GM21367 (cell line): ENCODE results near the gene RXRB.

Experiments
- ATAC-seq: cut with Tn5 transposase; IDR thresholded peaks from one replicate; pipeline ENCODE4 v1.9.1; 2021; ENCODE audit not compliant: unreplicated experiment

Gene RXRB

DNA sequence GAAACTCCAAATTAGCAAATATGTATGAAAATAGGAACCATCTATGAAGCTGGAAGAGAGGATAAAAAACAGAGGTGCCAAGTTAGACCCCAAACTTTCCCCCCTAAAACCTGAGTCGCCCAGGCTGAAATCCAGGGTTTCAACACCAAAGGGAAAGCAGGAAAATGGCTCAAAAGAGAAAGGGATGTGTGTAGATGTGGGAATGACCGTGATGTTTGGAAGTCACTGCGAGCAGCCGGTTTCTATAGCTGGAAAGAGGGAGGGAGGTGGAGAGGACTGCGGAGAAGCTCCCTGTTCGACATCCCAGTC is 12.3 kb upstream of the RXRB start:
- ATAC-seq = no peak

DNA sequence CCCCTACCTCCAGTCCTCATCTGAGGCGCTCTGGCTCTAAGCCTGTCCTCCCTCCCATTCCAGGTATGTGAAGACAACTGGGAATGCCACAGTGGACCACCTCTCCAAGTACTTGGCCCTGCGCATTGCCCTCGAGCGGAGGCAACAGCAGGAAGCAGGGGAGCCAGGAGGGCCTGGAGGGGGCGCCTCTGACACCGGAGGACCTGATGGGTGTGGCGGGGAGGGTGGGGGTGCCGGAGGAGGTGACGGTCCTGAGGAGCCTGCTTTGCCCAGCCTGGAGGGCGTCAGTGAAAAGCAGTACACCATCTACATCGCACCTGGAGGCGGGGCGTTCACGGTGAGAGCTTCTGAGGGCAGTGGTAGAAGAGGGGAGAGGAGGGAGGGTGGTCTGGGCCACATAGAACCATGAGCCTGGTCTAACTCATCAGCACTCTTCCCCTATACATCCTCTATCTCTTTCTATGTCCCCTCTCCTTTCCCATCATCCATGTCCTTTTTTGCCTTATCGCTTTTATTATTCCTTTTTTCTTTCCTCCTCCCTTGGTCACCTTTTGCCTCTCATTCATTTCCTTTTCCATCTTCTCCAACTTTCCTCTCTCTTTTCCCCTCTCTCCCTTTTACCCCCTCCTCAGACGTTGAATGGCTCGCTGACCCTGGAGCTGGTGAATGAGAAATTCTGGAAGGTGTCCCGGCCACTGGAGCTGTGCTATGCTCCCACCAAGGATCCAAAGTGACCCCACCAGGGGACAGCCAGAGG is 11.4 kb upstream of the RXRB start:
- ATAC-seq = no peak

DNA sequence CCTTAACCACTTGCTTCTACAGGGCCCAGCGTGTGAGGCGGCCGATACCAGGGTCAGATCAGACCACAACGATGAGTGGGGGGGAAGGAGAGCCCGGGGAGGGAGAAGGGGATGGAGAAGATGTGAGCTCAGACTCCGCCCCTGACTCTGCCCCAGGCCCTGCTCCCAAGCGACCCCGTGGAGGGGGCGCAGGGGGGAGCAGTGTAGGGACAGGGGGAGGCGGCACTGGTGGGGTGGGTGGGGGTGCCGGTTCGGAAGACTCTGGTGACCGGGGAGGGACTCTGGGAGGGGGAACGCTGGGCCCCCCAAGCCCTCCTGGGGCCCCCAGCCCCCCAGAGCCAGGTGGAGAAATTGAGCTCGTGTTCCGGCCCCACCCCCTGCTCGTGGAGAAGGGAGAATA is 10.7 kb upstream of the RXRB start:
- ATAC-seq = no peak

DNA sequence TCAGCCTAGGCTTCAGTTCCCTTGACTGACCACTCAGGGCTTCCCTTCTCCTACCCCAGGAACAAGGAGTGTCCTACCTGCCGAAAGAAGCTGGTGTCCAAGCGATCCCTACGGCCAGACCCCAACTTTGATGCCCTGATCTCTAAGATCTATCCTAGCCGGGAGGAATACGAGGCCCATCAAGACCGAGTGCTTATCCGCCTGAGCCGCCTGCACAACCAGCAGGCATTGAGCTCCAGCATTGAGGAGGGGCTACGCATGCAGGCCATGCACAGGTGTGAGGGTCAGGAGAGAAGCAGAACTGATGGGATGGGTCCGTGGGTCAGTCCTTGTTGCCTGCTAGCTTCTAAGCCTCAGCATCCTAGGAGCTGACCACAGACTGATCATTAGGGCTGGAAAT is 9.4 kb upstream of the RXRB start:
- no peak for ATAC-seq

DNA sequence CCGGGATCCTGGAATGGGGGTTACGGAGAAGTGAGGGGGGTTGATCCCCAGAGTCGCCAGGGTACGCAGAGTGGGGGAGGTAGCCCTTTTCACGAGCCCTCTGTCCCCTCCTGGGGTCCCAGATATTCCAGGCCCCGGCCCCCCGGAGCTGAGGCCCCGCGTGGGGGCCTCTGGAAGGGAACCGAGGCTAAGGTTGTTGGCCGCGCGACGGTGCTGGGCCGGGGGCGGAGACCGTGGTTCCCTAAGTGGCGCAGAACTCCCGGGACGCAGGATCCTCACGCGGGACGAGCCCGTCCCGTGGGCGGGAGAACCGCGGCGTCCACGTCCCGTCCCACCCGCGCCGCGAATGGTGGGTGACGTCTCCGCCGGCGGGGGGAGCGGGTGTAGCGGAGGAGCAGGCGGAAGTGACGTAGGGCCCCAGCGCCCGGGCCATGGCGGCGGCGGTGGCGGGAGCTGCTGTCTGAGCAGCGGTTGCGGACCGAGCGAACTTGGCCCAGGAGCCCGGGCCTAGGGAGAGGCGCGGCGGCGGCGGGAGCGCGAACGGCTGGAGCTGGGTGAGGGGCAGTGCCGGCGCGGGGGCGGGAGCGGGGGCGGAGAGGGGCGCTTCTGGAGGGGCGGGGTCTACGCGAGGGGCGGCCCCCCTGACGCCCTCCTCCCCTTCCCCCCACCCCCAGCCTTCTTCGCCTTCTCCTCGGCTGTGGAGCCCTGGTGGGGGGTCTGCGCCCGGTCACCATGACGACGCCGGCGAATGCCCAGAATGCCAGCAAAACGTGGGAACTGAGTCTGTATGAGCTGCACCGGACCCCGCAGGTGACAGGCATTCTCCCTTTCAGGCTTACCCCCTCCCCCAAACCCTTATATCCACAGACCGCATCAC is 7.9 kb upstream of the RXRB start, which contains the start of gene RING1:
RING1 (plus strand) TSS at position 410 of the 877 bp plus-strand sequence; CDS start at position 733, 323 bp downstream.
- ATAC-seq = no peak

DNA sequence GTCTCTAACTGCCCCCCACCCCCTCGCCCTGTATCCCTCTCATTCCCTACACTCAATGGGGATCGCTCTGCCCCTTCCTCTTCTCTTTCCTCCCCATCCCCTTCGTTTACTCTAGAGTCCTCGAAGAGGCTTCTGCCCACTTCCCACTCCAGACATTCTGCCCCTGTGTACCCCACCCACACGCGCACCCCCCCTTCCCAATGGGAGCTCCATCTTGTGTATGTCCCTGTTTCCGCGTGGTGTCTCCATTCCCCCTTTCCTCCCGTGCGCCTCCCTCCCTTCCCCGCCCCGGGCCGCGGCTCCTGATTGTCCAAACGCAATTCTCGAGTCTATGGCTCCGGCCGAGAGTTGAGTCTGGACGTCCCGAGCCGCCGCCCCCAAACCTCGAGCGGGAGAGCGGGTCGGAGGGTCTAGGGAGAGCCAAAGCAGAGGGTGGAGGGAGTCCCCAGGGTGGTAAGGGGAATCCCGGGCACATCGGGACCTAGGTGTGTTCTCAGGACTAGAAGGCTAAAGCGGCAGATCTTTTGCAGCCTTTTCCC is 7.2 kb upstream of the RXRB start:
- no peak for ATAC-seq

DNA sequence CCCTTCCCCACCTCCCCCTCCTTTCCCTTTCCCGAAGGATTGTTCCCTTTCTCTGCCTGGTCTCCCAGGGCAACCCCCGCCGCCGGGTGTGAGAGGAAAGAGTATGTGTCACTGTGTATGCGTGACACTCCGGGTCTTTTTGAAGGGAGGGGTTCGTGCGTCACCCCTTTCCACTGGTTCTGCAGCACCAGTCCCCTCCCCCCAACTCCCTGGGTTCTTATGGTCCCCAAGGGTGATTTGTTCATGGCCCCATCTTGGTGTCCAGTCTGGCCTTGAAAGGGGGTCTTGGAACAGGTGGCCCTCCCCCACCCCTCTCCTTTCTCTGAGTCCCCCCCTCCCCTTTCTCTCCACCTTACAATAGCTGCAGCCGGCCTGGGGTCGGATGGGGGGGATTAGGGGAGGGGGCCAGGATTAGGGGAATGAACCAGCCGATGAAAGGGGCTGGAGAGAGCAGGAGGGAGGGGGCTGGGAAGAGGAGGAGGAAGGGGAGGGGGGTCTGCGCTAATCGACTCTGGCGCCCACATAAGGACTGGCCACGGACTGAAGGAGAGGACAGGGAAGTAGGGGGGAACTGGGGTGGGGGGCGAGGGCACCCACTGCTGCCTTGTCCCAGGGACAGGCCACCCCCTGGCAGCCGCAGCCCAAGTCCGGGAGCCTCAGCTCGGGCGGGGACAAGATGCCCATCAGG is 6.5 kb upstream of the RXRB start:
- no peak for ATAC-seq

DNA sequence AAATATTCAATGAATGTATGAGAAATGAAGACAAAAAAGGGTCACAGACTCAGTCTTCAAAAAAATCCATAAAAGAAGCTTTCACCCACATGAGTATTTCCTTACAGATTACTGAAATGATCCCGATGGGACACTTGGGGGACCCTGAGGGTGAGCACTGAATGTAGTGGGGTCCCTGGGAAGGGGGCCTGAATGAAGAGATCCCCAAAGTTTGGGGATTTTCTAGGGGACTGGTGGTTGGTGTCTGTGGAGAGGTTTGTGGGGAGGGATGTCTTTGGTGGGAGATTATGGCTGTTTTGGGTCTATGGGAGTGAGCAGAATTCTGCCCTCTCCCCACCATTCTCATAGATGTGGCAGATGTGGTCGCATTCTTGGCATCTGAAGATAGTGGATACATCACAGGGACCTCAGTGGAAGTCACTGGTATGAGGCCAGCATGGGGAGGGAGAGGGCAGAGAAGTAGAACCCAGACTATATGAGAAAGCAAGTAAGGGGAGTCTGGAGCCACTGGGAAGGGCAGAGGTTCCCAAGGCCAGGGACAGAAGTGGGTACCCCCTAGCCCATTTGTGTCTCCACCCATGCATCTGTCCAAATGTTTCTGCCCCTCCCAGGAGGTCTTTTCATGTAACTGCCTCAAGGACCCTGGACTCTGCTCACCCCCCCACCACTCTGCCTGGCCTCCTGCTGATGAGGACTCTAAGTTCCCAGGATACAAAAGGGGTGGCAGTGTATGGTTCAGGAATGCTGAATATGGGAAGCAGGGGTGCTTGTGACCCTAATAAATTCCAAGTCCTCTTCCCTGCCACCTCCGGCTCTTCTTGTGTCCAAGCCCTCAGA is 5.8 kb upstream of the RXRB start:
- no peak for ATAC-seq

DNA sequence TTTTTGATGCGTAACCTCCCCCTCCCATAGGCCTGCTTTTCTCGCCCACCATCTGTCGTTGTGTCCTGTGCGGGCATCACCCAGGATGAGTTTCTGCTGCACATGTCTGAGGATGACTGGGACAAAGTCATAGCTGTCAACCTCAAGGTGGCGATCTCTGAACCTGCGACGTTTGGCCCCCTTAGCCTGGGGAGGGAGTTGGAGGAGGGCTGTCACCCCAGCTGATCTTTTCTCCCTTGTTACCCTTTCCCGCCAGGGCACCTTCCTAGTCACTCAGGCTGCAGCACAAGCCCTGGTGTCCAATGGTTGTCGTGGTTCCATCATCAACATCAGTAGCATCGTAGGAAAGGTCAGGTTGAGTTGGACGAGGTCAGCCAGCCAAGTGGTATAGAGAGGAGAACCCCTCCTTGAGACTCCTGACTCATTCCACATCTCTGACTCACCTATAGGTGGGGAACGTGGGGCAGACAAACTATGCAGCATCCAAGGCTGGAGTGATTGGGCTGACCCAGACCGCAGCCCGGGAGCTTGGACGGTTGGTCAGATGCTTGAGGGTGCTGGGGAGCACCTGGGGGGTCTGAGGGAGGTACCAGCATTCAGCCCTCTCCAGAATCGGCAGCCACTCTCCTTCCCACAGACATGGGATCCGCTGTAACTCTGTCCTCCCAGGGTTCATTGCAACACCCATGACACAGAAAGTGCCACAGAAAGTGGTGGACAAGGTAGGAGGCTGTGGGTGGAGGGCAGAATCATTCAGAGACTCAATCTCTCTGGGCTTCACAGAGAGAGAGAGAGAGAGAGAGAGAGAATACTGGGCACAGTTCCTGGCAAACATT is 4.9 kb upstream of the RXRB start:
- ATAC-seq = no peak

DNA sequence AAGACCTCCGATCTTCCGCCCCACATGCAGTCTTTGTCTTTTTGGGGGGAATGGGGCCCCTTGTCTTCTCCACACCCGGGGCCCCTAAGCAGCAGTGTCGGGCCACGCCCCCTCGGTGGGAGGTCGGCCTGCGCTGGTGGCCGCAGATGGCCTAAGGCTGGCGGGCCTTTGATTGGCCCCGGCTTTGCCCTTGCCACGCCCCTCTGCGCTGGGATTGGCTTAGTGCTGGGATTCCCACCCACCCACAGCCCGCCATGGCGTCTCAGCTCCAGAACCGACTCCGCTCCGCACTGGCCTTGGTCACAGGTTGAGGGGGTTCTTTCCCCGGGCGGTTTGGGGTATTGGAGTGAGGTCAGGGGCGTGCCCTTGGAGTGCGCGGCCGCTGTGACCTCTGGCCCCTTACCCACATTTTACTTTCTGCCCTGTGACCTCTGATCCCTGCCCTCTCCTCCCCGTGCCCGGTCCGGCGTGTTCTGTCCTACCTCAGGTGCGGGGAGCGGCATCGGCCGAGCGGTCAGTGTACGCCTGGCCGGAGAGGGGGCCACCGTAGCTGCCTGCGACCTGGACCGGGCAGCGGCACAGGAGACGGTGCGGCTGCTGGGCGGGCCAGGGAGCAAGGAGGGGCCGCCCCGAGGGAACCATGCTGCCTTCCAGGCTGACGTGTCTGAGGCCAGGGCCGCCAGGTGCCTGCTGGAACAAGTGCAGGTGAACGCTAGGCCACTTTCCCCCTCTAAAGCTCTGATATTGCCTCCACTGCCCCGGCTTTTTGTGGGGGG is 4.1 kb upstream of the RXRB start, which contains the start of gene HSD17B8:
HSD17B8 (plus strand) TSS at position 241 of the 776 bp plus-strand sequence; CDS start at position 255, 14 bp downstream.
- ATAC-seq = peak; percentile 34

DNA sequence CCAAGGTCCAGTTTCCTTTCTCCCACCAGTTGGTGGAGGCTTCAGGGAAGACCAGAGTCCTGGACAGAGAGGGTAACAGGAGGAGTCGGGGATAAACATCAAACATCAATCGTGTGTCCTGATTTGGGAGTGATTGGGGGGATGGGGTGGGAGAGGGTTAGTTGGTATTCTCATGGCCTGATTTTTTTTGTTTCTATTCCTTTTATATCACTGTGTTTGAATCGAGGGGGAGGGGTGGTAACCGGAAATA is 3.6 kb upstream of the RXRB start:
- ATAC-seq = no peak

DNA sequence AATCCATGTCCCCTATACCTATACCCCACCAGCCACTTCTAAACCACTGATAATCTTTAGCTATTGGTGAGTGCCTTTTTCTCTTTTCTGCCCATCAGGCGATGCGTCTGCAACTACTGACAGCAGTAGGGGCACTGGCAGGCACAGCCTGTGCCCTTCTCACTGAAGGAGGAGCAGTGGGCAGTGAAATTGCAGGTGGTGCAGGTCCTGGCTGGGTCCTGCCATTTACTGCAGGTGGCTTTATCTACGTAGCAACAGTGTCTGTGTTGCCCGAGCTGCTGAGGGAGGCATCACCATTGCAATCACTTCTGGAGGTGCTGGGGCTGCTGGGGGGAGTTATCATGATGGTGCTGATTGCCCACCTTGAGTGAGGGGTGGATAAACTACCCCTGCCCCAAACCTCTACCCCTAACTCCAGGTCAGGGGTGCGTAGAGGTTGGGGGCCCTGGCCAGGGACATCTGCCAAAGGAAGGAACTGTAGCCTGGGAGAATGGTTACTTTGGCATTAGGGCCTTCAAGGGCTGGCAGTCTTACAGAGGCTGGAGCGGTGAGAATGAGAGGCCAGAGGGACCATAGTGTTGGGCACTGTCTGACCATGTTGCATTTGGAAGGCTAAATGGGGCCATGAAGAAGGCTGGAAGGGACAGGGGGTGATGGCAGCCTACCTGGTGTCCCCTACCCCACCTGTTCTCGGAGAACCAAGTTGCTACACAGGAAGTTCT is 3.1 kb upstream of the RXRB start:
- ATAC-seq = no peak

DNA sequence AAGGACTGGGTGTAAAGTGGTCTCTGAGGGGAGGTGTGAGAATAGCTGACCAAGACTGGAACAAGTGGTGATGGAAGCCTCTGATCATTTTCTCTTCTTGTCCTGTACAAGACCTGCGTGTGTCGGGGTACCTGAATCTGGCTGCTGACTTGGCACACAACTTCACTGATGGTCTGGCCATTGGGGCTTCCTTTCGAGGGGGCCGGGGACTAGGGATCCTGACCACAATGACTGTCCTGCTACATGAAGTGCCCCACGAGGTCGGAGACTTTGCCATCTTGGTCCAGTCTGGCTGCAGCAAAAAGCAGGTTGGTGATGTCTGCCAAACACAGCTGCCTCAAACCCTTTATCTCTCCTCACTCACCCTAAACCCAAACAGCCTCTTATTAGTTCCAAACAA is 2.3 kb upstream of the RXRB start:
- ATAC-seq = no peak

DNA sequence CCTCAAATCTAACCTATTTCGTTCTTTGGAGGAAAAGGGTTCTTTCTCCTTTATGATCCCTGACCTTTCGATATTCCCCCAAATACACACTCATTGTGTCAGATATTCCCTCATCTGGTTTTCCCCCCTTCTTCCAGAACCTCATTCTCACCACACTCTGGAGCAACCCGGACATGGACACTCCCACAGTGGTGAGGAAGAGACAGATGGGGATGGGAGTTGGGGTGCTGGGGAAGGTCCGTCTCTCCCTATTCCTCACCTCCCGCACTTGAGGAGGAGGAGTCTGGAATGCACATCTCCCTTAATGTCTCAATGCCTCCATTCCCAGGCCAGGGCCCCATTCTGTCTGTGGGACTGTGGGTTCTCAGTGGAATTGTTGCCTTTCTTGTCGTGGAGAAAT is 1.5 kb upstream of the RXRB start:
- no peak for ATAC-seq

DNA sequence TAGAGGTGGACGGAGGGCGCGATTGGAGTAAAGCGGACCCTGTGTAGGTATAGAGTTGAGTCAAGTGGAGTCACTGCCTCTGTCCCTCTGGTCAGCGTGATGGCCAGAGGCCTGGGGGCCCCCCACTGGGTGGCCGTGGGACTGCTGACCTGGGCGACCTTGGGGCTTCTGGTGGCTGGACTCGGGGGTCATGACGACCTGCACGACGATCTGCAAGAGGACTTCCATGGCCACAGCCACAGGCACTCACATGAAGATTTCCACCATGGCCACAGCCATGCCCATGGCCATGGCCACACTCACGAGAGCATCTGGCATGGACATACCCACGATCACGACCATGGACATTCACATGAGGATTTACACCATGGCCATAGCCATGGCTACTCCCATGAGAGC is 681 bp upstream of the RXRB start:
- ATAC-seq = no peak

DNA sequence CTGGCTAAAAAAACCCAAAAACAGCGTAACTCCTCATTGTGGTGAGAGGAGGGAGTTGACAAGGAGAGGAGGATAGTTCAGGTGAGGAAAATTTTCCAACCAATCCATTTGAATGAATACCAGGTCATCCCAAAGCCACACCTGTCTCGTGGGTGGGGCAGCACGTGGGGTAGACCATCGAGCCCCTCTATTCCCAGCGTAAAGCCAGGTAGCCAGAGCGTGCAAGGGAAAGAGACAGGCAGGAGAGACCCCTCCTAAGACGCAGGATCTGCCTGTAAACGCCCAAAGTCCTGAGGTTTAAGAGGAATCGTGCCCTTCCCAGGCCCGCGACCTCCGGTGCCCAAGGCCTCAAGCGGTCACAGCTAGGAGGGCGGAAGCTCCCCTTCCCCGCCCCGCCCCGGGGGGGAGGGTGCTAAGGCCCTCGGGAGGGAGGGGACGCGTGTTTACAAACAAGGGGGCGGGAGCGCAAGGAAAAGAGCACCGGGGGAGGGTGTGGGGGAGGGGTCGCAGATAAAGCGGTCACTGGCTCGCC is 712 bp downstream of the RXRB start:
- ATAC-seq = no peak

DNA sequence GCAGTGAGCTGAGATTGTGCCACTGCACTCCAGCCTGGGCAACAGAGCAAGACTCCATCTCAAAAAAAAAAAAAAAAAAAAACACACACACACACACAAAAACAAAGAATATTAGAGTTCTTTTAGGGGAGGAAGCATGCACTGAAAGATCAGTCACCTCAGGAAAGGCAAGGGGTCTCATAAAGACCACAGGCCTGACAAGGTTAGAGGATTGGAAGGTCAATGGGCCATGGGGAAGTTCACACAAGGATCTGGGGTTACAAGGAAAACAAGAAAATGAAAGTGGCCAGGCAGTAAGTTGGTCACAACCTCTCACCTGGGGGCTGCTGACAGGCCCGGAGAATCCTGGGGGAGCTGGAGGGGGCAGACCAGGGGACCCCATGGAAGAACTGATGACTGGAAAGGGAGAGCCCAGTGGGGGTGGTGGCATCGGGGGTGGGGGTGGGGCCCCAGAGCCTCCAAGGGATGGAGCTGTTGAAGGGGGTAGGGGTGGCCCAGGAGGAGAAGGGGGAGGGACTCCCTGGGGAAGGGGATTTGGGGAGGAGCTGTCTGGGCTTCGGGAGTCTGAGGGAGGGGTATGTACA is 1.5 kb downstream of the RXRB start:
- no peak for ATAC-seq
